Activated naive CD4-positive, alpha-beta T cell treated with anti-CD3 and anti-CD28 coated beads for 36 hours (primary cell): ENCODE measurements around the gene FMN2. TPM values are rescaled to one million over a fixed set of nuclear protein-coding genes. Genes with fewer than 3 reads are reported as not detected.
"Not testable (repeated sequence)": the region's sequence is repeated elsewhere in the genome, so short reads cannot be mapped to it uniquely, and the experiment has no call there.

Source experiments
- CTCF ChIA-PET: fragments of 350-600 bp; sonication (Branson Sonifier 250); formaldehyde crosslinking; loops from one replicate; lab custom pipeline; 2021; ENCODE audit warnings: antibody characterized with exemption; lab: Charles Lee
- DNase-seq: peaks from one replicate; pipeline ENCODE4 v3.0.0-alpha.2; 2020
- H3K27ac Mint-ChIP-seq: one replicate; pipeline ENCODE4 v1.8.0; 2021; ENCODE audit warnings: mild to moderate bottlenecking, mixed read lengths
- H3K27me3 Mint-ChIP-seq: one replicate; pipeline ENCODE4 v1.8.0; 2021; ENCODE audit warnings: low read depth, mixed read lengths
- H3K36me3 Mint-ChIP-seq: one replicate; pipeline ENCODE4 v1.8.0; 2021; ENCODE audit warnings: low read depth, mixed read lengths
- H3K4me1 Mint-ChIP-seq: one replicate; pipeline ENCODE4 v1.8.0; 2021; ENCODE audit warnings: low read depth, mixed read lengths
- H3K4me3 Mint-ChIP-seq: one replicate; pipeline ENCODE4 v1.8.0; 2021; ENCODE audit warnings: mild to moderate bottlenecking, moderate library complexity, mixed read lengths
- H3K9me3 Mint-ChIP-seq: one replicate; pipeline ENCODE4 v1.8.0; 2021; ENCODE audit warnings: mixed read lengths
- intact Hi-C: fragments of 100-400 bp; cut with micrococcal nuclease; formaldehyde crosslinking; loops from one replicate; pipeline ENCODE4 v1.15.1; 2023
- total RNA-seq, 2 experiments: library from RNA; stranded (reverse); gene quantifications; one replicate each; pipeline ENCODE4 v1.2.3, GENCODE V29; 2021

Gene FMN2
- total RNA-seq, 2 experiments from 2014 or later, result not detected

DNA sequence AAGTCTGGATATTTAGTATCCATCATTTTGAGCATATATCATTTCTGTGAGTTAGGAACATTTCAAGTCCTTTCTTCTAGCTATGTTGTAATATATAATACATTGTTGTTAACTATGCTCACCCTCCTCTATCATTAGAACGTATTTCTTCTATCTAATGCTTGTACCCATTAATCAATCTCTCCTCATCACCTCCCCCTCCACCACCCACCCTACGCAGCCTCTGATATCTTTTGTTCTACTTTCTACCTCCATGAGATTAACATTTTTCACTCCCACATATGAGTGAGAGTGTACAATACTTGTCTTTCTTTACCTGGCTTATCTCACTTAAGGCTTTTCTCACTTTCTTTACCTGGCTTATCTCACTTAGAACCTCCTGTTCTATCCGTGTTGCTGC, 156.2 kb downstream of the FMN2 start:
- Mint-ChIP-seq H3K4me3 (no peak overlapping the region), H3K27me3 (no peaks in the 10 kb centered on the region), H3K27ac (no peak overlapping the region), H3K4me1 (no peaks in the 10 kb centered on the region), H3K9me3 (peaks cover 22% of the 10 kb centered on the region), H3K36me3 (no peaks in the 10 kb centered on the region)
- intact Hi-C loops, result no loop called here
- CTCF ChIA-PET, result no interaction called here
- no peak for DNase-seq

DNA sequence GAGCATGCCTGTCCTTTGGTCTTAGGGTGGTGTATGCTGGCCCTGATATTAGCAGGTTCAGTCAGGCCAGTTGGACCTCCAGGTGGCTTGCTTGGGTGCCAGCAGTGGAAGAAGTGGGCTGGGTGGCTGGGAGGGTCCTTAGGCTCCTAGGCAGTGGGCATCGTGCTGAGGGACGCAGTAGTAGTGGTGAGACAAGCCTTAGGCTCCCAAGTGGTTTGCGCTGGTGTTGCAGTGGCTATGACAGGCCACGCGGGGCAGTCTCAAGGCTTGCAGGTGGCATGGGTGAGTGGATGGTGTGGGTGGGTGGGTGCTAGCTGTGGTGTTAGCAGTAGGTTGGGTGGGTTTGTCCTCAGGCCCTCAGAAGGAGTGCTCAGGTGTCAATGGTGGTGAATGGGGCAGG, 162.3 kb downstream of the FMN2 start:
- Mint-ChIP-seq H3K9me3 (peaks cover 25% of the 10 kb centered on the region), H3K27ac (no peak overlapping the region), H3K4me3 (no peak overlapping the region), H3K36me3 (no peaks in the 10 kb centered on the region), H3K27me3 (peaks cover 4% of the 10 kb centered on the region), H3K4me1 (no peaks in the 10 kb centered on the region)
- CTCF ChIA-PET, result no interaction called here
- intact Hi-C loops, result no loop called here
- no peak for DNase-seq

DNA sequence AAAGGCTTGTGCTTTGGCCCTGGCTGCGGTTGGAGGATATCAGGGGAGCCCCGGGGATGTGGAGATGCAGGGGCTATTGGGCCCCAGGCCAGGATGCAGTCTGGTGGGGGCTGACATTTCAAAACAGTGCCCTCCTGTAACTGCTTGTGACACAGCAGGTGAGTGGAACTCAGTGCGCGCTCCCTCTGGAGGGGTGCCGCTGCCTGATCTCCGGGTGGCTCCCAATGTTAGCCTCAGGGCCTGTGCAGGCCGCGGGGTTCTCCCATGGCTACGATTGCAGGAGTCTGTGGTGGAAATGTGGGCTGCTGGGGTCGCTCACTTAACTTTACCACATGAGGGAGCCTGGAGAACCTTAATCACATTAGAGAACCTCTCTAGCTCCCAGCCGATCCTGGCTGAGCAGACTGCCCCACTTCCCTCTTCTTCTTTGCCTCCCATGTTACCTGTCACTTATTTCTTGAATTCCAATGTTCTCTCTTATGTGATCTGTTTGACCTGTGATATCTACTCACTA, 163.2 kb downstream of the FMN2 start:
- Mint-ChIP-seq H3K4me1 (no peaks in the 10 kb centered on the region), H3K27ac (no peak overlapping the region), H3K9me3 (peaks cover 19% of the 10 kb centered on the region), H3K36me3 (no peaks in the 10 kb centered on the region), H3K4me3 (no peak overlapping the region), H3K27me3 (peaks cover 4% of the 10 kb centered on the region)
- DNase-seq, result no peak
- CTCF ChIA-PET, result no interaction called here
- intact Hi-C loops, result no loop called here

DNA sequence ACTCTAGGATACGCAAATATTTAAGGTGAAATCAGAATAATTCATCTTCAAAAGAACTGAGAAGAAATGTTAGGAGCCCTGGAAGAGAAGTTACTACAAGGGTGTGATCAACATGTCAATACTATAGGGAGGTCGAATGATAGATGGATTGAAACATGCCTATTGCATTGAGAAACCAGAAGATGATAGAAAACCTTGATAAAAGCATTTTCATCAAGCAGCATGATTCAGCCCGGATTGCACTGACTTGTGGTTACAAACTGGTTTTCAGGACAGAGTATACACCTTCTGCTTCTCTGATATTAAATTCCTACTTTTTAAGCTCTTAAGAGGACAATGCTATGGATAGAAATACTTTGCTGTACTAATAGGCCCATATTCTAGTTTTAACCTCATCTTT, 164.2 kb downstream of the FMN2 start:
- no peak overlapping the region for H3K4me3 Mint-ChIP-seq
- CTCF ChIA-PET, result no interaction called here
- no peaks in the 10 kb centered on the region for H3K36me3 Mint-ChIP-seq

DNA sequence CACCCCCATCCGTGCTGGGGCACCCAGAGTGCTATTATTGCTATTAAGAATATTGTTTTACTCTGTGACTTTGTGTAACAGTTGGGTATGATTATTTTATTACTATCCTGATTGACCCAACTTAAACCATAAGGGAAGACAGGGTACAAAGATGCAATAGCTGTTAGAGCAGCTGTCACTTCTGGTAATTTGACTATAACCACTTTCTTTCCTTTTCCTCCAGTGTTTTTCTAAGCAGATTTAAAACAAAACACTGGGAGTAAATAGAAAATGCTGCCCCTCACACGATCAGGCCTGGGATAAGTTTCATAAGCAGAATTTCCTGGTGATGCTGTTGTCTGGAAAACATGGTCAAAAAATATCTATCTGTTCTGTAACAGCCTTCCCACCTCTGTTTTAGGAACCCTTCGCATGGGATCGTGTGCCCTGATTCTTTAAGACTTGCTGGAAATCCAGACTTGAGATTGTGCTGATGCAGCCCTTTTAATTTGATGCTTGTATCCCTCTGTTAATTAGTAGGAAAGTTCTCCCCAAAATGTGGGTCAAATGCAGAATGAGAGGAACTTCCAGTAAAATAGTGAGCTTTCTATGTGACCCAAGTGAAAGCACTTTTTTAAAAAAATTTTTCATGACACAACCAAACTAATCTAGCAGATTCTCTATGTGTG, 165.3 kb downstream of the FMN2 start:
- peaks cover 4% of the 10 kb centered on the region for H3K27me3 Mint-ChIP-seq
- H3K4me3 Mint-ChIP-seq, result no peak overlapping the region
- CTCF ChIA-PET, result no interaction called here
- no peak for DNase-seq
- H3K9me3 Mint-ChIP-seq, result peaks cover 12% of the 10 kb centered on the region
- intact Hi-C loops, result no loop called here
- no peak overlapping the region for H3K27ac Mint-ChIP-seq
- no peaks in the 10 kb centered on the region for H3K36me3 Mint-ChIP-seq
- no peaks in the 10 kb centered on the region for H3K4me1 Mint-ChIP-seq

More for the DNA sequence above, 164.2 kb downstream of the FMN2 start:
- no peaks in the 10 kb centered on the region for H3K4me1 Mint-ChIP-seq
- peaks cover 17% of the 10 kb centered on the region for H3K9me3 Mint-ChIP-seq
- no peak overlapping the region for H3K27ac Mint-ChIP-seq
- intact Hi-C loops, result no loop called here
- no peak for DNase-seq
- peaks cover 4% of the 10 kb centered on the region for H3K27me3 Mint-ChIP-seq

DNA sequence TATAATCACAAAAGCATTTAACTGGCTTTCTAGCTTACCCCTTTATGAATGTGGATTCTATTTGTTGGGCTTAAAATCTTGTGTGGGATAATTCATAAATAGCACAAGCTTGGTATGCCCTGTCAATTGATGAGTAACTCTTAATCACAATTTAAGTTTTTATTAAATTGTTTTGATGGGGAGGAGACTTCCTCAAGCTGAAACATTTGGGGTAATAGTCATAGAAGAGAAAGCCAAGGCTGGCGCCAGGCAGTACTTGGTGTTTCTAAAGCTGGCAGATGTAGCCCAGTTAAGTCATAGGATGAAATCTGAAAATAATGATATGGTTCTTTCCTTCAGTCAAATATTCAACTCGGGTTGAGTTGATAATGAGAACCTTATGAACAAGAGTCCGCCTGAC, 167.2 kb downstream of the FMN2 start:
- H3K9me3 Mint-ChIP-seq, result peaks cover under 1% of the 10 kb centered on the region
- H3K36me3 Mint-ChIP-seq, result no peaks in the 10 kb centered on the region
- DNase-seq, result no peak
- no peak overlapping the region for H3K4me3 Mint-ChIP-seq
- H3K27ac Mint-ChIP-seq, result no peak overlapping the region
- H3K4me1 Mint-ChIP-seq, result no peaks in the 10 kb centered on the region
- CTCF ChIA-PET, result no interaction called here
- peaks cover under 1% of the 10 kb centered on the region for H3K27me3 Mint-ChIP-seq
- intact Hi-C loops, result no loop called here

DNA sequence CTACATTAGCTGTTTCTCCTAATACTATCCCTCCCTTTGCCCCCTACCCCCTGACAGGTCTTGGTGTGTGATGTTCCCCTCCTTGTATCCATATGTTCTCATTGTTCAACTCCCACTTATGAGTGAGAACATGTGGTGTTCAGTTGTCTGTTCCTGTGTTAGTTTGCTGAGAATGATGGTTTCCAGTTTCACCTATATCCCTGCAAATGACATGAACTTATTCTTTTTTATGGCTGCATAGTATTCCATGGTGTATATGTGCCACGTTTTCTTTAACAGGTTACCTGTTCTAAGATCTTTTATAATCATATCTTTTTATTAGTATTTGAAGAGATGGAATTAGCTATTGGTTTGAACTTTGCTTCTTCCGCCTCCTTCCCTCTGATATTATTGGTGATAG, 172.8 kb downstream of the FMN2 start:
- H3K4me1 Mint-ChIP-seq, H3K27ac Mint-ChIP-seq, intact Hi-C loops, H3K36me3 Mint-ChIP-seq, H3K9me3 Mint-ChIP-seq, H3K27me3 Mint-ChIP-seq, CTCF ChIA-PET, DNase-seq, H3K4me3 Mint-ChIP-seq: not testable (repeated sequence)

DNA sequence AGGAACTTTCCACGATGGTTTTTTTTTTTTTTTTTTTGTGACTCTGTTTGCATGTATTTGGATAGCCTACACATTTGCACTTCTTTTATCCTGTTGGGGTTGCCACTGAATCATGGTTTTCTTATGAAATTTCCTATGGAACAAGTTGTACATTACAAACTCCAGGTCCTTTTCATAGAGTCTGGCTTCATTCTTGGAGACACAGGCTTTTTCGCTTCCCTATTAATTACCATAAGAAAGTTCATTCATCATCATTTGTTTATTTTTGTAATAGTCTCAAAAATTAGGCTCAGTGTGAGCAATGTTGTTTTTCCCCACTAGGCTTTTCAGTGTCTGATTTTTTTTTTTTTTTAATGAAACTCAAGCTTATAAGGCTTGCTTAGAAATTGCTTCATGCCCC, 179.4 kb downstream of the FMN2 start:
- Mint-ChIP-seq H3K9me3 (peaks cover 4% of the 10 kb centered on the region), H3K4me1 (no peaks in the 10 kb centered on the region), H3K36me3 (no peaks in the 10 kb centered on the region), H3K4me3 (no peak overlapping the region), H3K27me3 (no peaks in the 10 kb centered on the region), H3K27ac (no peak overlapping the region)
- intact Hi-C loops, result no loop called here
- DNase-seq, result no peak
- CTCF ChIA-PET, result no interaction called here

DNA sequence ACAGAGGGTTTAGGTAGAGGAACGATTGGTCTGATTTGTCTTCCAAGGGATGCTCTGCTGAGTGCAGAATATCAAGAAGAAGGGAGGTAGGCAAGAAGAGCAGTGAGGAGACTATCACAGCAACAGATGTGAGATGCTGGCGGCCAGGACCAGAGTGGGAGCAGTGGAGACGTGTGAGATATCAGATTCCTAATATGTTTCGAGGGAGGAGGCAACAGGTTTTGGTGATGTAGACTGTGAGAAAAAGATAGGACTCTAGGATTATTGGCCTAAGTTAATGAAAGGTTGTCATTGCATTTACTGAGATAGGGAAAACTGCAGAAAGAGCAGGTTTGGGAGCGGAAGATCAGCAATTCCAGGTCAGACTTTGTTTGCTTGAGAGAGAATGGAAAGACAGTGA, 182.9 kb downstream of the FMN2 start:
- no peak for DNase-seq
- Mint-ChIP-seq H3K9me3 (peaks cover 4% of the 10 kb centered on the region), H3K4me1 (no peaks in the 10 kb centered on the region), H3K27me3 (no peaks in the 10 kb centered on the region), H3K4me3 (no peak overlapping the region), H3K36me3 (no peaks in the 10 kb centered on the region), H3K27ac (no peak overlapping the region)
- intact Hi-C loops, result no loop called here
- CTCF ChIA-PET, result no interaction called here

DNA sequence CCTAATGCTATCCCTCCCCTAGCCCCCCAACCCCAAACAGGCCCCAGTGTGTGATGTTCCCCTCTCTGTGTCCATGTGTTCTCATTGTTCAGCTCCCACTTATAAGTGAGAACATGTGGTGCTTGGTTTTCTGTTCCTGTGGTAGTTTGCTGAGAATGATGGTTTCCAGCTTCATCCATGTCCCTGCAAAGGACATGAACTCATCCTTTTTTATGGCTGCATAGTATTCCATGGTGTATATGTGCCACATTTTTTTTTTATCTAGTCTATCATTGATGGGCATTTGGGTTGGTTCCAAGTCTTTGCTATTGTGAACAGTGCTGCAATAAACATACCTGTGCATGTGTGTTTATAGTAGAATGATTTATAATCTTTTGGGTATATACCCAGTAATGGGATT, 183.5 kb downstream of the FMN2 start:
- H3K4me1 Mint-ChIP-seq, H3K36me3 Mint-ChIP-seq, H3K27ac Mint-ChIP-seq, H3K9me3 Mint-ChIP-seq, H3K4me3 Mint-ChIP-seq, CTCF ChIA-PET, H3K27me3 Mint-ChIP-seq, DNase-seq, intact Hi-C loops: not testable (repeated sequence)

DNA sequence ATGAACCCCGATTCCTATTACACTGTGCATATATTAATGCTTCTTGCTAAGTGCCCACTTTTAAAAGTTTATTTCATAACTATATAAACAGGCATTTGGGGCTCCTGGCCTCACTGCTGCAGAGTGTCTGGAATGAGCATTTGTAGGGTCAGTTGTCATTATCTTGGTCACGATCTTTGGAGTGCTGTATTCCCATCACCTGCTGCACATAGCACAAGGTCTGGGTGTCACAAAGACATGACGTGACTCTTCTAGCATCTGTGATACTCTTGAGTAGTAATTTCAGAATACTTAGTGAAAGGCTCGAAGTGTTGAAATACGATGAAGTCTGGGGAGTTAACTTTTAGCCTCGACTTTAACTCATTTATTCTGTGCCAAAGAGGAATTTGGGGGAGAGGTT, 186.4 kb downstream of the FMN2 start:
- intact Hi-C loops, result no loop called here
- Mint-ChIP-seq H3K4me3 (no peak overlapping the region), H3K27me3 (no peaks in the 10 kb centered on the region), H3K9me3 (peaks cover 4% of the 10 kb centered on the region), H3K36me3 (no peaks in the 10 kb centered on the region), H3K27ac (no peak overlapping the region), H3K4me1 (no peaks in the 10 kb centered on the region)
- CTCF ChIA-PET, result no interaction called here
- DNase-seq, result no peak

DNA sequence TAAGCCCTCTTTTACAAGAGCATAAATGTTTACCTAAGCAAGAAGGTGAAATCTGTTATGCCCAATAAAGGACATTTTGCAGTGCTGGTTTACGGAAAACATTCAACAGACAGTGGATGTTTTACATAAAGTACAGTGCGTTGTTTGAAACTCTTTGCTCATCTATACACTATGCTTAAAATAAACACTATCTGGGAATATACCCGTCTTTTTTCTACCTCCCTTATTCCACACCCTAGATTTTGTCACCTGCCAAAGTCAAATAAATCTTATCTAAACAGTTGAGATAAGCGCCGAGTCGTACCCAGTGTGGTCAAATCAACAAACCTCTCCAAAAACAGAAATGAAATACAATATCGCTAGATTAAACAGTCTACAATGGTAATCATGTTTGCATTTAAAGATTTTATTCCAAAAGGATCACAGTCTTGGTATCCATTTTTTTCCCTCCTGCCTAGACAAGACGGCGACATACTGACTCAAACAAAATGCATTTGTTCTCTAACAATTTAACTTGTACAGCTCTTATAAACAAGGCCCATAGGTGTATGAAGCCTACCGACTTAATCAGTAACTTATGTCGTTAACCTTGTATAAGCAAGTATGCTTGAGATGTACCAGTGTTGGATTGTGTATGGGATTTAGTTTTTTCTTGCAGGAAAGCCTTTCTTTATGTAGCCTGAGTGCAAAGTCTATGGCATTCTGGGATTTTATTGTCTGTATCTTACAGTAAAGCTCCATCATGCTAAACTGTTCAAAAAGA, 189.1 kb downstream of the FMN2 start:
- no peak overlapping the region for H3K27ac Mint-ChIP-seq
- no peaks in the 10 kb centered on the region for H3K36me3 Mint-ChIP-seq
- H3K4me1 Mint-ChIP-seq, result no peaks in the 10 kb centered on the region
- no peak for DNase-seq
- intact Hi-C loops, result no loop called here
- H3K27me3 Mint-ChIP-seq, result no peaks in the 10 kb centered on the region
- no peaks in the 10 kb centered on the region for H3K9me3 Mint-ChIP-seq
- H3K4me3 Mint-ChIP-seq, result no peak overlapping the region
- CTCF ChIA-PET, result no interaction called here
